Upper lobe of right lung (tissue), 1 donor: ENCODE data around the gene PRR5. TPM values are rescaled to one million over a fixed set of nuclear protein-coding genes. Genes with fewer than 3 reads are reported as not detected.
A peak's percentile ranks its signal among the peaks of the same experiment; 100 is the strongest.
"Not testable (repeated sequence)": the region's sequence is repeated elsewhere in the genome, so short reads cannot be mapped to it uniquely, and the experiment has no call there.

Source experiments
- ATAC-seq: fragments of 200-7000 bp; cut with Tn5 transposase; one replicate; pipeline ENCODE4 v1.9.1; 2020; ENCODE audit warnings: mild to moderate bottlenecking, moderate library complexity
- DNase-seq: peaks from one replicate; pipeline ENCODE4 v3.0.0-alpha.2; 2020
- H3K27ac ChIP-seq: fragments of 200-600 bp; one replicate; pipeline ENCODE4 v1.8.0; 2022
- H3K27me3 ChIP-seq: fragments of 200-600 bp; one replicate; pipeline ENCODE4 v1.8.0; 2022; ENCODE audit warnings: mild to moderate bottlenecking
- H3K36me3 ChIP-seq: fragments of 200-600 bp; one replicate; pipeline ENCODE4 v1.8.0; 2022
- H3K4me1 ChIP-seq: fragments of 200-600 bp; one replicate; pipeline ENCODE4 v1.8.0; 2022
- H3K4me3 ChIP-seq: fragments of 200-600 bp; one replicate; pipeline ENCODE4 v1.8.0; 2022; ENCODE audit warnings: mild to moderate bottlenecking
- H3K9me3 ChIP-seq: fragments of 200-600 bp; one replicate; pipeline ENCODE4 v1.8.0; 2022
- intact Hi-C: fragments of 100-400 bp; cut with DNase I; formaldehyde crosslinking; loops from one replicate; pipeline ENCODE4 v1.11.0; 2022
- total RNA-seq: library from RNA; stranded (reverse); fragmentation: NEBNext Ultra II Directional; extraction: Animal tissue kit (Norgen Biotek cat#: 25700); gene quantifications from one replicate; pipeline ENCODE4 v1.2.1, GENCODE V29; 2021
- TF ChIP-seq, protein P1 (sequence below): fragments of 200-600 bp; IDR thresholded peaks from one replicate; pipeline ENCODE4 v1.8.0; 2022; ENCODE audit warnings: antibody characterized with exemption
- donor health status: DM: no; HTN: yes; CAD: no; lungs with severe emphysema.

Gene PRR5
- total RNA-seq, 1 donor from 2014 or later = 13.6 TPM

DNA sequence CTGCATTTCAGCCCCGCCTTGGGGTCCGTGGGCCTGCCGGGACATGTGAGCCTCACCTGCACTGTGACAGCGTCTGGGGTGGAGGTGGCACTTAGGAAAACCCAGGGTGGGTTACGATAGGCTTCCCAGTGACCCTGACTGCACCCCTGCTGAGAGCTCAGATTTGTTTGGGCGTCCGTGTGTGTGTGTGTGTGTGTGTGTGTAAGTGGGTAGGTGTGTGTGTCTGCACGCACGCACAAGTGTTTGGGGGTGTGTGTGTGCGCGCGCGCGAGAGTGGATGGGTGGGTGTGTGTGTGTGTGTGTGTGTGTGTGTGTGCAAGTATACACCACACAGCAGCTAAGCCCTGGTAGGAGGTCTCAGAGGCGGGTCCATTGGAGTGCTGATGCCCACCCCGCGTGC lies 38.3 kb downstream of the PRR5 start:
- TF ChIP-seq, protein P1, sequence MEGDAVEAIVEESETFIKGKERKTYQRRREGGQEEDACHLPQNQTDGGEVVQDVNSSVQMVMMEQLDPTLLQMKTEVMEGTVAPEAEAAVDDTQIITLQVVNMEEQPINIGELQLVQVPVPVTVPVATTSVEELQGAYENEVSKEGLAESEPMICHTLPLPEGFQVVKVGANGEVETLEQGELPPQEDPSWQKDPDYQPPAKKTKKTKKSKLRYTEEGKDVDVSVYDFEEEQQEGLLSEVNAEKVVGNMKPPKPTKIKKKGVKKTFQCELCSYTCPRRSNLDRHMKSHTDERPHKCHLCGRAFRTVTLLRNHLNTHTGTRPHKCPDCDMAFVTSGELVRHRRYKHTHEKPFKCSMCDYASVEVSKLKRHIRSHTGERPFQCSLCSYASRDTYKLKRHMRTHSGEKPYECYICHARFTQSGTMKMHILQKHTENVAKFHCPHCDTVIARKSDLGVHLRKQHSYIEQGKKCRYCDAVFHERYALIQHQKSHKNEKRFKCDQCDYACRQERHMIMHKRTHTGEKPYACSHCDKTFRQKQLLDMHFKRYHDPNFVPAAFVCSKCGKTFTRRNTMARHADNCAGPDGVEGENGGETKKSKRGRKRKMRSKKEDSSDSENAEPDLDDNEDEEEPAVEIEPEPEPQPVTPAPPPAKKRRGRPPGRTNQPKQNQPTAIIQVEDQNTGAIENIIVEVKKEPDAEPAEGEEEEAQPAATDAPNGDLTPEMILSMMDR = no peak
- no peak overlapping the region for H3K4me3 ChIP-seq
- ATAC-seq = no peak

DNA sequence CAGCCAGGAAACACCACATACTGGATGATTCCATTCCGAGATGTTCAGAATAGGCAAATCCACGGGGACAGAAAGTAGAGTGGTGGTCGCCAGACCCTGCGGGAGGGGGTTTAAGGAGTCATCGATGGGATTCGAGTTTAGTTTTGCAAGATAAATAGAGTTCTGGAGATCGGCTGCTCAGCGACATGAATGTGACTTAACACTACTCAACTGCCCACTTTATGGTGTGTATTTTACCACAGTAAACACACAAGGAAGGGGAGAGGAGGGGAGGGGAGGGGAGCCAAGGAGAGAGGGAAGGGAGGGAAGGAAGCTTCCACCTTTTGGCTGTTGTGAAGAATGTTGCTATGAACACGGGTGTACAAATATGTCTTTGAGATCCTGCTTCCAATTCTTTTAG lies 39.9 kb downstream of the PRR5 start:
- H3K4me1 ChIP-seq = peaks cover 4% of the 10 kb centered on the region
- H3K36me3 ChIP-seq = no peaks in the 10 kb centered on the region
- DNase-seq (no peak), ATAC-seq (peak; percentile 71)
- no peaks in the 10 kb centered on the region for H3K9me3 ChIP-seq
- TF ChIP-seq, protein P1 = no peak
- no peaks in the 10 kb centered on the region for H3K27me3 ChIP-seq
- intact Hi-C loops = no loop called here
- no peak overlapping the region for H3K27ac ChIP-seq
- H3K4me3 ChIP-seq = no peak overlapping the region

More for the DNA sequence above, 38.3 kb downstream of the PRR5 start:
- H3K36me3 ChIP-seq = no peaks in the 10 kb centered on the region
- H3K27me3 ChIP-seq = no peaks in the 10 kb centered on the region
- intact Hi-C loops = no loop called here
- H3K4me1 ChIP-seq = peaks cover 7% of the 10 kb centered on the region
- H3K9me3 ChIP-seq = no peaks in the 10 kb centered on the region
- DNase-seq = no peak
- H3K27ac ChIP-seq = no peak overlapping the region

DNA sequence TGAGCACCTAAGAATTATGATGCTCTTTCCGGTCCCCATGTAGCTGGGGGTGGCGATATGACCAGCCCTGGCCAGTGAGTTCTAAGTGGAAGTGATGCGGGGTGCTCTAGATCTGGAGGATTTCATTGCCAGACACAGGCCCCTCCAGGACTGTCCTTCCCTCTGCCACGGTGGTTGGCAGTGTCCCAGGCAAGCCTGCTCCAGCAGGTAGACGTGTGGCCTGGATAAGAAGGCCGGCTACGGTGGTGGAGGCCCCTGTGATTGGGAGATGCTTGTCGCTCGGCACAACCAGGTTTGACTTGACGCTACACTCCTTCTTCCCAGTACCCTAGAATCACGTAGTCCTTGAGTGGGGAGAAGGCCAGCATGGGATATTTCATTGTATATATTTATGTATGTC lies 41.2 kb downstream of the PRR5 start:
- H3K4me3 ChIP-seq = no peak overlapping the region
- no peak overlapping the region for H3K27ac ChIP-seq
- no peaks in the 10 kb centered on the region for H3K9me3 ChIP-seq
- intact Hi-C loops = no loop called here
- no peaks in the 10 kb centered on the region for H3K27me3 ChIP-seq
- ATAC-seq = no peak
- no peak for DNase-seq
- TF ChIP-seq, protein P1 = no peak
- H3K36me3 ChIP-seq = no peaks in the 10 kb centered on the region
- H3K4me1 ChIP-seq = peaks cover 9% of the 10 kb centered on the region

DNA sequence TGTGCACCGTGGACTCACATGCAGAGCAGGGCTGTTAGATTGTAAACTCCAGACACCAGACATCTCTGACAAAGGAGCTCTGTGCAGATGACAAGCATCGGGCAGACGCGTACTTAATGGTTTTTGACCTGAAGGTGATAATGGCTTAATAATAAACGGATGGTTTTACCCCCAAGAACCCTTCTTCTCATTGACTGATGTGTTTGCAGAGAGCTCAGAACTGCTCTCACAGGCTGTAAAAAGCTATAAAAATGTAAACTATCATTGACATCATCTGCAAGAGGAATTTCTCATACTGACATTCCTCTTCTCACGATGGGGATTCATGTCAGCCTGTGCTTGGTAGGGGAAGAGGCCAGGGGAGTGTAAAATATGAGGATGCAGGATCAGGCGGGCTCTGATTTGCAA lies 41.8 kb downstream of the PRR5 start:
- intact Hi-C loops = no loop called here
- Histone ChIP-seq H3K36me3 (no peaks in the 10 kb centered on the region), H3K4me1 (peaks cover 9% of the 10 kb centered on the region), H3K4me3 (no peak overlapping the region), H3K27me3 (no peaks in the 10 kb centered on the region), H3K27ac (no peak overlapping the region), H3K9me3 (no peaks in the 10 kb centered on the region)
- no peak for ATAC-seq
- TF ChIP-seq, protein P1 = no peak
- DNase-seq = no peak

DNA sequence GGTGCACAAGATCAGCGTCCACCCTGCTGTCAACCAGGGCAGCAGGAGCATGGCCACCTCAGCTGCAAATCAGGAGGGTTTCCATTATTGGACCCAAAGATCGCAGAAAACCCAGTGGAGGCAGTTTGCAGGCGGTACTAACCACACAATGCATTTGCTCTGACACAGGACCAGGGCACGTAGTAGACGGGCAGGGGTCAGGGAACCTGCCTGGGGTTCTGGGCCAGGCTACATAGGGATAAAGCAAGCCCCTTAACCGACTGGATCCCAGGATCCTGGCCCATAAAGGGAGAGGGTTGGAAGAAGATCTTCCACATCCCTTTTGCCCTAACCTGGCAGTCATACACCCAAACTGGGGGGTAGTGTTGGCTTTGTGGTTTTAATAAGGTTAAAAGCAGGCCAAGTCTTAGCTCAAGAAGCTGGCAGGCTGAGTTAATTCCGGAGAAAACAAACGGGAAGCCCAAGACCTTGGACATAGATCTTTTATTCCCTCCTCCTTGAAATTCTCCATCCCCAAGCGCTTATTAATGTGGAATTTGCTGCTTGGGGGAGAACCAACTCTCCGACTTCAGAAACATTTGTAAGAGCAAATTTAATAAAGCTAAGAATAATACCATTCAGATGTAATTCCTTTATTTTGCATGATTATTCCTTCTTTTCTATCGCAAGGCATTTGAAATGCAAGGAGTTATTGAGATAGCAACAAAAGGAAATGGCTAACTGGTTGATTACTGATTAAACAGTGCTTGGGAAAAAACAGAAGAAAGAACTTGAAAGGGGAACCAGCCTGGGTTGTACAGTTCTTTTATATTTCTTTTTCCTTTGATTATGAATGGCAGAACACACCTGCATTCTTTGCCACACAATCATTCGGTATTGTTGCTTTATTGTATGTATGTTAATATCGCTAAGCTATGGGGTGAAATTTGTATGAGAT lies 44.1 kb downstream of the PRR5 start:
- peaks cover 9% of the 10 kb centered on the region for H3K4me1 ChIP-seq
- TF ChIP-seq, protein P1 = no peak
- H3K27ac ChIP-seq = peak overlapping the region; percentile 2
- DNase-seq = no peak
- H3K36me3 ChIP-seq = no peaks in the 10 kb centered on the region
- intact Hi-C loops = no loop called here
- H3K27me3 ChIP-seq = peaks cover 5% of the 10 kb centered on the region
- no peaks in the 10 kb centered on the region for H3K9me3 ChIP-seq
- no peak for ATAC-seq
- no peak overlapping the region for H3K4me3 ChIP-seq

DNA sequence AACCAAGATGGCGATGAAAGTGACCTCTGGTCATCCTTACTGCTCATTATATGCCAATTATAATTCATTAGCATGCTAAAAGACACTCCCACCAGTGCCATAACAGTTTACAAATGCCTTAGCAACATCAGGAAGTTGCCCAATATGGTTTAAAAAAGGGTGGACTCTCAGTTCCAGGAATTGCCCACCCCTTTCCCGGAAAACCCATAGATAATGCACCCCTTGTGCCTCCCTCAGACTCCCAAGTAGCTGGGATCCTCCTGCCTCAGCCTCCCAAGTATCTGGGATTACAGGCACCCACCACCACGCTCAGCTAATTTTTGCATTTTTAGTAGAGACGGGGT lies 45.8 kb downstream of the PRR5 start:
- H3K4me1 ChIP-seq, H3K9me3 ChIP-seq, intact Hi-C loops, ATAC-seq, DNase-seq, H3K36me3 ChIP-seq, H3K4me3 ChIP-seq: not testable (repeated sequence)
- peaks cover 20% of the 10 kb centered on the region for H3K27me3 ChIP-seq
- peak overlapping the region; percentile 2 for H3K27ac ChIP-seq
